GM18907 (cell line): ENCODE results near the gene ILF3.
A peak's percentile ranks its signal among the peaks of the same experiment; 100 is the strongest.

Source experiments
- ATAC-seq: cut with Tn5 transposase; IDR thresholded peaks from one replicate; pipeline ENCODE4 v1.9.1; 2021; ENCODE audit warnings: mild to moderate bottlenecking, moderate library complexity; ENCODE audit not compliant: unreplicated experiment

ILF3 gene

GRCh38 chr19:10653732-10654609, at the start of gene ILF3:
ILF3 (plus strand) TSS chr19:10654346; CDS start chr19:10670606, 16,260 bp downstream.
- ATAC-seq, result peak; percentile 86

GRCh38 chr19:10604460-10604980, 49.6 kb upstream of the ILF3 start:
- ATAC-seq, result peak; percentile 24

- ATAC-seq, result no peak
Observed at GRCh38 chr19:10611907-10612306, 42.2 kb upstream of the ILF3 start.

- no peak for ATAC-seq
Observed at GRCh38 chr19:10612499-10613119, 41.5 kb upstream of the ILF3 start.

- ATAC-seq, result no peak
Observed at GRCh38 chr19:10615429-10616023, 38.6 kb upstream of the ILF3 start.

GRCh38 chr19:10617409-10618121, 36.6 kb upstream of the ILF3 start:
- ATAC-seq, result no peak

- no peak for ATAC-seq
Observed at GRCh38 chr19:10618846-10619245, 35.3 kb upstream of the ILF3 start.

- no peak for ATAC-seq
Observed at GRCh38 chr19:10620786-10621185, 33.4 kb upstream of the ILF3 start.

- ATAC-seq, result no peak
Observed at GRCh38 chr19:10621966-10622365, 32.2 kb upstream of the ILF3 start.

GRCh38 chr19:10624585-10624984, 29.6 kb upstream of the ILF3 start:
- no peak for ATAC-seq

- no peak for ATAC-seq
Observed at GRCh38 chr19:10625003-10625761, 29.0 kb upstream of the ILF3 start, which contains the start of gene SLC44A2. SLC44A2 (plus strand) TSS chr19:10625553; CDS start chr19:10625634, 81 bp downstream.

- ATAC-seq, result no peak
Observed at GRCh38 chr19:10625762-10626138, 28.4 kb upstream of the ILF3 start.

GRCh38 chr19:10631874-10632273, 22.3 kb upstream of the ILF3 start:
- ATAC-seq, result no peak

- no peak for ATAC-seq
Observed at GRCh38 chr19:10634430-10634829, 19.7 kb upstream of the ILF3 start.

GRCh38 chr19:10634963-10635362, 19.2 kb upstream of the ILF3 start:
- no peak for ATAC-seq

GRCh38 chr19:10636304-10636972, 17.7 kb upstream of the ILF3 start:
- no peak for ATAC-seq

GRCh38 chr19:10637894-10638293, 16.3 kb upstream of the ILF3 start:
- ATAC-seq, result no peak

GRCh38 chr19:10639836-10640235, 14.3 kb upstream of the ILF3 start:
- ATAC-seq, result no peak

GRCh38 chr19:10640361-10640760, 13.8 kb upstream of the ILF3 start:
- ATAC-seq, result no peak

- no peak for ATAC-seq
Observed at GRCh38 chr19:10641248-10641647, 12.9 kb upstream of the ILF3 start.
